Measurements from ENCODE around the gene CD2BP2. TPM values are rescaled to one million over a fixed set of nuclear protein-coding genes. Genes with fewer than 3 reads are reported as not detected.

CD2BP2 gene
- polyA plus RNA-seq, 1 donor from 2014 or later, result 42.7 TPM

DNA sequence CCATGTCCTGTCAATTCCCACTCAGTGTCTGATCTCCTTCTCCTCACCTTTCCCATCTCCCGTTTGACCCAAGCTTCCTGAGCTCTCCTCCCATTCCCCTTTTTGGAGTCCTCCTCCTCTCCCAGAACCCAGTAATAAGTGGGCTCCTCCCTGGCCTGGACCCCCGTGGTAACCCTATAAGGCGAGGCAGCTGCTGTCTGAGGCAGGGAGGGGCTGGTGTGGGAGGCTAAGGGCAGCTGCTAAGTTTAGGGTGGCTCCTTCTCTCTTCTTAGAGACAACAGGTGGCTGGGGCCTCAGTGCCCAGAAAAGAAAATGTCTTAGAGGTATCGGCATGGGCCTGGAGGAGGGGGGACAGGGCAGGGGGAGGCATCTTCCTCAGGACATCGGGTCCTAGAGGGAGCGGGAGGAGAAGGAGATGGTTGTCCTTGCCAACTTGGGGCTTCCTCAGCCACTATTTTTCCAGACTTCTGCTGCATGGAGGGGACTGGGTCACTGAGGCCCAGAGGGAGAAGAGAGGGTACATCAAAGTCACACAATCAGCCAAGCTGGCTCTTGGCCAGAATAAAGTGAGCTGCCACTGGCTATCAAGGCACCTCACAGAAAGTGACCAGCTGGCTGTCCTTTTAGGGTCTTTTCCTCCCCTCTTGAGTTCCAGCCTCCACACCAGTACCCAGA is 17.1 kb upstream of the CD2BP2 start:
- Mint-ChIP-seq H3K4me1 (peaks cover 12 to 33% (median 30%) of the 10 kb centered on the region in 3 donors), H3K27ac (peak overlapping the region; percentile 28 to 86 (median 78)), H3K27me3 (no peaks in the 10 kb centered on the region), H3K9me3 (no peaks in the 10 kb centered on the region), H3K4me3 (peak overlapping the region in 3 of 4 donors; percentile 42 to 91 (median 71)), H3K36me3 (no peaks in the 10 kb centered on the region)

DNA sequence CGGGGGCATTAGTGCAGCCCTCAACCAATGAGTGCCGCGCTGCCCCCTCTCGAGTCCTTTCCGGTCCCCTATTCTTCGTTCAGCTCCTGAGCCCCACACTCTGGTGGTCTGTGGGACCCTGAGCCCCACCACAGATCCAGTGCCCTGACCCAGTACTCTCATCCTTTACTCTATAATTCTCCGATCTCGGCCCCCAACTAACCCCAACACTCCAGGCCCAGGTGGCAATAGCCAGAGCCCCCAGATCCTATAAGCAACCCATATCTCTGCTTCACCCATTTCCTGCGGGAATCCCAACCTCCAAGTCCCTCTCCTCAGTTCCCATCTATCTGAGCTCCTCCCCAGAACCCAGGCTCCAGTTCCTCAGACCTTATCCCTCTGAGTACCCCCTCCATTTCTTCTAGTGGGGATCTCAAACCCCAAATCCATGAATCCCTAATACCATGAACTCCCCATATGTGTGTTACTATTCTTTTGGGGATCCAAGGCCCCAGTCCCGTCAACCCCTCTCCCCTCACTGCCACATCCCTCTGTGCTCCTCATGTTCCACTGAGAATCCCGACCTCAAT is 16.2 kb upstream of the CD2BP2 start:
- Mint-ChIP-seq H3K9me3 (no peaks in the 10 kb centered on the region), H3K27ac (peak overlapping the region; percentile 40 to 96 (median 78)), H3K4me1 (peaks cover 12 to 39% (median 36%) of the 10 kb centered on the region in 3 donors), H3K4me3 (peak overlapping the region; percentile 71 to 91 (median 86)), H3K27me3 (no peaks in the 10 kb centered on the region), H3K36me3 (peaks cover 1% of the 10 kb centered on the region)

DNA sequence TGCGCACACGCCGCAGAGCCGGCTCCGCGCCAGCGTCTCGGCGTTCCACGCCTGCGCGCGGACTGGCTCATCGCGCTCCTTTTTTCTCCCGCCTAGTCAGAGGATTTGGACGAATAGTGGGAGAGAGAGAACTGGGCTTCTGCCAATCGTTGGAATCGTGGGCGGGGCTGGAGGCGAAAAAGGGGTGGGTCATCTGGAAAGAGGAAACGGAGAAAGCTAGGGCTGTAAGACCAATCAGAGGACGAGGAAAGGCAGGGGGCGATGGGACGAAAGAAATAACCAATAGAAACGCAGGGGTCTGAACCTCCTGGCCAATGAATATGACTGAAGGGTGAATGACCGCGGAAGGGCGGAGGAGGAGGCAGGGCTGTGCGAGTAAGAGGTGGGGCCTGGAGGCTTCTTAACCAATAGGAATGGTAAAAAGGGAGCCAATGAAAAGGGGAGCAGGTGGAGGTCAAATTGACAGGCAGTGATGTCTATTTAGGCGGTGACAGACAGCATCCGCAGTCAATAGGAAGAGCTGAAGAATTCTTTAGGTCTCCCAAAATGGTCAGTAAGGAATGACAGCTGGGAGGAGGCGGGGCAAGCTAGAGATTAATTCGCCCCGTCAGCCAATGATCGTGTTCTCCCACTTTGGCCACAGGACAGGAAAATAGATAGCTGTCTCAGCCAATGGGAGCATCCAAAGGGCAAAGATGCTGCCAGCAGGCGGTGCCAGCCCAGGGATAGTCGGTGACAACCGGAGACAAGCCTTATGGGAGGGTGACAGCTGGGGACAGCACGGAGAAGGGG is 15.5 kb upstream of the CD2BP2 start, which contains the start of gene TBC1D10B:
TBC1D10B (minus strand) TSS at position 39 of the 792 bp plus-strand sequence. CDS start 311 bp downstream, outside the sequence.
- Mint-ChIP-seq H3K27me3 (no peaks in the 10 kb centered on the region), H3K36me3 (peaks cover 1% of the 10 kb centered on the region), H3K4me3 (peak within 1 kb of the TSS; percentile 83 to 95 (median 88)), H3K4me1 (peaks cover 12 to 41% (median 38%) of the 10 kb centered on the region in 3 donors), H3K9me3 (no peaks in the 10 kb centered on the region), H3K27ac (peak within 1 kb of the TSS; percentile 57 to 96 (median 78))

DNA sequence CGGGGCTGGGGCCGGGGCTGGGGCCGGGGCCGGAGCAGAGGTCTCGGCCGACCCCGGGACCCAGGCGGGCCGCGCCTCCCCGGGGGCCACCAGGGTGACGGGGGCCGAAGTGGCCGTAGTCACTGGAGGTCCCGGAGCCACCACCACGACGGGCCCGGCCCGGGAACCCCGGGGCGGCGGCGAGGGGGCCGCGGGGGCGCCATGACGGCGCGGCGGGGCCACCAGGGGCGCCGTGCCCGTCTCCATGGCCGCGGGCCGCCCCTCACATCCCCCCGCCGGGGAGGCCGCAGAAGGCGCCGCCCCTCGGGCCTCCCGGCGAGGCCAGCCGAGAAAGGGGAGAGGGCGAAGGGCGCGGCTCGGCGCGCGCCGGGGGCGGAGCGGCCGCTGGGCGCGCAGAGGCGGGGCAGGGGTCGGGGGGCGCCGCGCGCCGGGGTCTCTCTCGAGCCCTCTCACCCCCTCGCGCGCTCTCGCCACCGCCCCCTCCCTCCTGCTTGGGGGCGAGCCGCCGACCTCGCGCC is 14.9 kb upstream of the CD2BP2 start:
- Mint-ChIP-seq H3K36me3 (peaks cover 1% of the 10 kb centered on the region), H3K4me1 (peaks cover 12 to 42% (median 41%) of the 10 kb centered on the region in 3 donors), H3K9me3 (no peaks in the 10 kb centered on the region), H3K4me3 (peak overlapping the region; percentile 71 to 91 (median 86)), H3K27ac (peak overlapping the region; percentile 9 to 96 (median 78)), H3K27me3 (no peaks in the 10 kb centered on the region)

DNA sequence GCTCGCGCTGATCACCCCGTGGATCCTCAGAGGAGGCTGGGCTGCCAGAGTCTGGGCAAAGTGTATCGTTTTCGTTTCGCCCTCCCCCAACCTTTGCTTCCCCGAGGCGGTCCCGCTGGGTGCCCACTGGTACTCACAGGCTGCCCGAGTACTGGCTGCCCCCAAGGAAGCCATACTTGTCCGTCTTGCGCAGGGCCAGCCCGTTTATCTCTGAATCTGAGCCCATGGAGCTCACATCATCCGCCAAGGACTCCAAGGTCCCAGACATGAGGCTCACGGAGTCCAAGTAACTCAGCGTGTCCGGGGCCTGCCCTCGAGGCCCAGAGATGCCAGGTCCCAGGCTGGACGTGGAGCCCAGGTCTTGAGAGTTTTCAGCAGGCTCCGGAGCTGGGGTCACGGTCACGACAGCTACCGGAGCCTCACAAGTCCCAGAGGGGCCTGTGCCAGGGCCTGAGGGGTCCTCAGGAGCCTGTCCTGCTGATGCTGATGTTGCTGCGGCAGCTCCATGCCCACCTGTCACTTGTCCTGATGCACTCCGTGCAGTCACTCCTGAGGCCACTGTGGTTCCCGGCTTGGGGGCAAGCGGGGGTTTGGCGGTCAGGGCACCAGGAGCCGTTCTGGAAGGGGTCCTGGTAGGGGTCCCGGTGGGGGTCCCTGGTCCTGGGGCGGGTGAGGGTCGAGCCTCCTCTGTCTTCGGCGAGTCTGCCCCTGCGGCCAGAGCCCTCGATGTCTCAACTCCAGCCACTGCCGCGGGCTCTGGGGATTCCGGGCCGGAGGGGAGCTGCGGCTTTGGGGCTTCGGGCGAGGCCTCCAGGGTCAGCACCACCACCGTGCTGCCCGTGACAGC is 14.2 kb upstream of the CD2BP2 start:
- peak overlapping the region; percentile 83 to 95 (median 85) for H3K4me3 Mint-ChIP-seq
- H3K4me1 Mint-ChIP-seq, result peaks cover 12 to 42% (median 41%) of the 10 kb centered on the region in 3 donors
- no peaks in the 10 kb centered on the region for H3K27me3 Mint-ChIP-seq

DNA sequence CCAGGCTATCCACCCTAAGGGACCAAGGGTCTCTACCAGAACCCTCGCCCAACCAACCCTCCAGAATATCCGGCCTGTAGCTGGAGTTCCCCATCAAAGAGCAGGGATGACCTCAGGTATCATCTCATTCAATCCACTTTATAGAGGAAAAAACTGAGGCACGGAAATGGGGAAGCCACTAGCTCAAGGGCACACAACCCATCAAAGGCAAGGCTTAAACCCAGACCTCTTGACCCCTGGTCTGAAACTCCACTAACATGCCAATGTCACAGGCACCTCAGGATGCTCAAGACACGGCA is 13.6 kb upstream of the CD2BP2 start:
- H3K27ac Mint-ChIP-seq, result peak overlapping the region in 2 of 3 donors; percentile 66 to 78

More for the DNA sequence above, 14.2 kb upstream of the CD2BP2 start:
- Mint-ChIP-seq H3K27ac (peak overlapping the region; percentile 57 to 78 (median 66)), H3K36me3 (peaks cover 1% of the 10 kb centered on the region), H3K9me3 (no peaks in the 10 kb centered on the region)

DNA sequence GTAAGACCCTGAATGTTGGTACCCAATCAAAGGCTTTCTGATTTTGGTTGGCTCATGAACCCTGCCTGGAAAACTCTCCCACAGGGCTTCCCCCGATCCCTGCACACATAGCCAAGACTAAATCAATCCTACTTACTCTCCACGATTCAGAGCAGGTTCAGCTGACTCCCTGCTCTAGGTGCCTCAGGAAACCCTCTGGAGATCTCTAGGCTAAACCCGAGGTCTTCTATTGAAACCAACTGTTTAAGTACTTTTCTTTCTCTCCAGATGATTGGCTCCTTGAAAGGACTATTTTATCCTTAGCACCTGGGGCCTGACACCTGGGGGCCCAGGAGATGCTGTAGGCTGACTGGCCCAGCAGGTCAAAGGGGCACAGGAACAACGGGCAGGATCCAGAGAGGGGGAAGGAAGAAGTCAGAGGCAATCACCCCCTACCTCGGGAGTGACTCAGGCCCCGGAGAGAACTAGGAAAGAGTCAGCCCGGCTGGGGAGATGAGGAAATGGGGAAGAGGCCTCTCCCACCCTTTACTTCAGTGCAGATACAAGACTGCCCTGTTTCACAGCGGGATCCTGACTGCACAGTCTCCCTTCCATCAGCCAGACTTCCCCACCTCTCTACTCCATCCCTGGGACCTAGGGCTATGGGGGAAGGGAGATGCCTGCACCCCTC is 13.1 kb upstream of the CD2BP2 start:
- Mint-ChIP-seq H3K36me3 (peaks cover 1% of the 10 kb centered on the region), H3K27me3 (no peaks in the 10 kb centered on the region), H3K4me1 (peaks cover 12 to 42% (median 41%) of the 10 kb centered on the region in 3 donors), H3K9me3 (no peaks in the 10 kb centered on the region), H3K27ac (peak overlapping the region; percentile 8 to 87 (median 66)), H3K4me3 (peak overlapping the region; percentile 83 to 95 (median 85))

More for the DNA sequence above, 13.6 kb upstream of the CD2BP2 start:
- peaks cover 12 to 42% (median 41%) of the 10 kb centered on the region in 3 donors for H3K4me1 Mint-ChIP-seq
- peaks cover 1% of the 10 kb centered on the region for H3K36me3 Mint-ChIP-seq
- no peaks in the 10 kb centered on the region for H3K9me3 Mint-ChIP-seq
- no peaks in the 10 kb centered on the region for H3K27me3 Mint-ChIP-seq
- peak overlapping the region; percentile 83 to 95 (median 85) for H3K4me3 Mint-ChIP-seq

DNA sequence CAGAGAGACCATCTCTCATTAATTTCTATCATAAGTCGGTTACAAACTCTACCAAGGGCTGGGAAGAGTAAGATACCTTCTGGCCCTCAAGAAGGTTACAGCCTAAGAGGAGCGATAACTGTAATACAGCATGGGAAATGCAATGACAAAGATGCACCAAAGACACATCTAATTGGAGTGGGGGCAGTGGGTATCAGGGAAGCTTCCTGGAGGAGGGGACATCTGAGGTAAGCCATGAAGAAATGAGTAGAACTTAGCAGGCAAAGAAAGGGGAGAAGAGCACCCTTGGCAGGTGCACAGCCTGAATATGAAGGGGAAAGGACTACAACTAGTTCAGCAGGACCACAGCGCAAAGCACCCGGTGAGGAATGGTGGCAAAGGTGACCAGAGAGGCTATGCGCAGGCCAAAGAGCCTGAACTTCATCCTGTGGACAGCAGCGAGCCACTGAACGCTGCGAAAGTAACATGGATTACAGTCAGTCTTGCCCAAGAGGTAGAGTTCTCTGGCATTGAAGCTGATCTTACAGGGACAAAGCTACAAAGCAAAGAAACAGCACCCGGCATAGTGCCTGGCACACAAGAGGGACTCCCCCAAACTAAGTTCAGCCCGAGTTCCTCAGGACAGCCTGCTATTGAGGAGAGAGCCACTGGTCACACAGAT is 12.4 kb upstream of the CD2BP2 start:
- peaks cover 1% of the 10 kb centered on the region for H3K36me3 Mint-ChIP-seq
- H3K4me1 Mint-ChIP-seq, result peaks cover 12 to 41% (median 40%) of the 10 kb centered on the region in 3 donors
- H3K4me3 Mint-ChIP-seq, result peak overlapping the region; percentile 83 to 95 (median 85)

DNA sequence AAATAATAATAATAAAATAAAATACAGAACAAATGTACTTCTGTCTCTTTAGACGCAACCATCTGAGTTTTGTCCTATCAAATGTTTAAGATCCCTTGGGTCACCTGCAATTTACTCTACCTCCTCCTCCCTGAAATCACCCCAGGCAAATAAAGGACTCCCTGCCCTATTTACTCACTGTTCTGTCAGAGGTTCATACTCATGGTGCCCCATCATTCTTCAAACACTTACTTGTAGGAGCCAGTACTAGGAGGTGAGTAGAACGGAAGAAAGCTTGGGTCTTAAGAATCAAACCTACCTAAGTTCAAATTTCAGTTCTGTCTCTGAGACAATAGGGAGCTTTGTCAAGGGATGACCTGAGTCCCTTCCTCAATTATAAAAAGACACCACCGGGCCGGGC is 11.4 kb upstream of the CD2BP2 start:
- Mint-ChIP-seq H3K9me3 (no peaks in the 10 kb centered on the region), H3K27ac (peak overlapping the region in 1 of 3 donors; percentile 54), H3K4me1 (peaks cover 12 to 37% (median 34%) of the 10 kb centered on the region in 3 donors), H3K4me3 (peak overlapping the region in 2 of 4 donors; percentile 84 to 86), H3K27me3 (no peaks in the 10 kb centered on the region), H3K36me3 (peaks cover 1% of the 10 kb centered on the region)

More for the DNA sequence above, 12.4 kb upstream of the CD2BP2 start:
- H3K27ac Mint-ChIP-seq, result peak overlapping the region; percentile 66 to 87 (median 86)
- H3K9me3 Mint-ChIP-seq, result no peaks in the 10 kb centered on the region
- H3K27me3 Mint-ChIP-seq, result no peaks in the 10 kb centered on the region

DNA sequence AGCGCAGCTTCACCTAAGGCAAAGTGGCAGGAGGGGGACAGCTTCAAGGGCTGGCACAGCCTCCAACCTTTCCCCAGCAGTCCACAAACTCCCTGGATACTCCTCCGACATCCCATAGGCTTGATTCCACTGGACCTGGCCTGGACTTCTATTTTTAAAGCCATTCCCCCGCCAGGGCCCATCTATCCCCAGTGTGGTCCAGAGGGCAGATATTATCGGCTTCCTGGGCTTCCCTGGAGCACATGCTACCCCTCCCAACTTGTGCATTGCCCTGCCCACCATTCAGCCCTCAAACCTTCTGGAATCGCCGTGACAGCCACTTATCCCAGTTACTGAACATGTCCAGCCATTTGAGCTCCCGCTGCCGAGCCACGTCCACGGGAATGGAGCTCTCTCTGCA is 10.1 kb upstream of the CD2BP2 start:
- Mint-ChIP-seq H3K27ac (peak overlapping the region in 1 of 3 donors; percentile 73), H3K4me3 (peak overlapping the region in 1 of 4 donors; percentile 5)

DNA sequence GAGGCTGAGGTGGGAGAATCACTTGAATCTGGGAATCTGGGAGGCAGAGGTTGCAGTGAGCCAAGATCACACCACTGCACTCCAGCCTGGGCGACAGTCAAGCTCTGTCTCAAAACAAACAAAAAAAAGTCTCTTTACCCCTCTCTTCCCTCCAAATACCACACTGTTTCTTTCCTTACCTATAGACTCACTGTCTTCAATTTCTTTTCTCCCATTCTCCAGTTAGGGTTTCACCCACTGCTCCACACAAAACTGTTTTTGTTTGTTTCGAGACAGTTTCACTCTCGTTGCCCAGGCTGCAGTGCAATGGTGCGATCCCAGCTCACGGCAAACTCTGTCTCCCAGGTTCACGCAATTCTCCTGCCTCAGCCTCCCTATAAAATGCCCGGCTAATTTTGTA is 6.1 kb upstream of the CD2BP2 start:
- Mint-ChIP-seq H3K27me3 (no peaks in the 10 kb centered on the region), H3K4me3 (peak overlapping the region in 1 of 4 donors; percentile 43), H3K4me1 (peaks cover 2 to 7% (median 3%) of the 10 kb centered on the region in 3 donors), H3K9me3 (no peaks in the 10 kb centered on the region), H3K27ac (no peak overlapping the region), H3K36me3 (no peaks in the 10 kb centered on the region)

More for the DNA sequence above, 10.1 kb upstream of the CD2BP2 start:
- peaks cover 8 to 30% (median 28%) of the 10 kb centered on the region in 3 donors for H3K4me1 Mint-ChIP-seq
- H3K27me3 Mint-ChIP-seq, result no peaks in the 10 kb centered on the region
- peaks cover 1% of the 10 kb centered on the region for H3K36me3 Mint-ChIP-seq
- H3K9me3 Mint-ChIP-seq, result no peaks in the 10 kb centered on the region

DNA sequence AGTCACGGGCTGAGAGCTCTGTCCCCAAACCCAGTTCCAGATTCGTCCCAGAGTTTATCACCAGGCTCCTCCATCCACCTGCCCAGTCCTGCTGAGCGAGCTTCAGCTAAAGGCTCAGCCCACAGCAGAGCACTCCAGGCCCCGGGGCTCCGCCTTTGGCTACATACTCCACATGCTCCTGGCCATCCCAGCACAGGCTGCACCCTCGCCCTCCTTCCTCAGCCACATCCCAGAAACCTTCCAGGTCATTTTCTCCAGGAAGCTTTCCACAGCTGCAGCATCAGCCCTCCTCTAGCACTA is 4.7 kb upstream of the CD2BP2 start:
- H3K9me3 Mint-ChIP-seq, result no peaks in the 10 kb centered on the region
- no peaks in the 10 kb centered on the region for H3K27me3 Mint-ChIP-seq
- no peaks in the 10 kb centered on the region for H3K36me3 Mint-ChIP-seq
- peak overlapping the region in 1 of 4 donors; percentile 36 for H3K4me3 Mint-ChIP-seq
- no peak overlapping the region for H3K27ac Mint-ChIP-seq
- H3K4me1 Mint-ChIP-seq, result peaks cover 5 to 12% (median 9%) of the 10 kb centered on the region in 3 donors
